GM12872 (cell line): Measurements from ENCODE around the gene CASKIN2.

Source experiments
- TF ChIP-seq, protein P1 (sequence below): IDR thresholded peaks from 3 replicates; pipeline ENCODE4 v1.5.1; 2011; ENCODE audit warnings: low read depth, mild to moderate bottlenecking, low read length, moderate library complexity; ENCODE audit not compliant: insufficient read depth

Gene CASKIN2

DNA sequence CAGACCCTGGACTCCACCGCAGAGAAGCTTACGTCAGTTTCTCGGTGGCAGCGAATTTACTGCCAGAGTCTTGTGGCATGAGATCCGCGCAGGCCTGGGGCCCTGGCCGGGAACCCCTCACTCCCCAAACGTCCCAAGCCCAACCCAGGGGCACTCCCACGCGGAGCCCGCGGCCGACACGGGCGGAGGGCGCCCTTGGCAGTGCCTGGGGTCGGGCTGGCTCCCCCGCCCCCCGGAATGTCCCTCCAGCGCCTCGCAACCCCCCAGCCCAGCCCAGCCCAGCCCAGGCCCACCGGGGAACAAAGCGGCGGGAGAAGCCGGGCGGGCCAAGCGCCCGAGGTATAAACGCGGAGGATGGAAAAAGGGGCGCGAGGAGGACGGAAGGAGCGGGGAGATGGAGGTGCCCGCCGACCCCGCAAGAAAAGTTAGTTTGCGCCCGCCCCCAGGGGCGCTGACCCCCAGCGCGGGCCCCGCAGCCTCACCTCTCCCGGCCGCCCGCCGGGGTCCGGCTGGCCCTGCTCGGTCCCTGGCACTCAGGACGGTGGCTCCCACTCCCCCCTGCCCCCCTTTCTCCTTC is 330 bp downstream of the CASKIN2 start:
- TF ChIP-seq, protein P1, sequence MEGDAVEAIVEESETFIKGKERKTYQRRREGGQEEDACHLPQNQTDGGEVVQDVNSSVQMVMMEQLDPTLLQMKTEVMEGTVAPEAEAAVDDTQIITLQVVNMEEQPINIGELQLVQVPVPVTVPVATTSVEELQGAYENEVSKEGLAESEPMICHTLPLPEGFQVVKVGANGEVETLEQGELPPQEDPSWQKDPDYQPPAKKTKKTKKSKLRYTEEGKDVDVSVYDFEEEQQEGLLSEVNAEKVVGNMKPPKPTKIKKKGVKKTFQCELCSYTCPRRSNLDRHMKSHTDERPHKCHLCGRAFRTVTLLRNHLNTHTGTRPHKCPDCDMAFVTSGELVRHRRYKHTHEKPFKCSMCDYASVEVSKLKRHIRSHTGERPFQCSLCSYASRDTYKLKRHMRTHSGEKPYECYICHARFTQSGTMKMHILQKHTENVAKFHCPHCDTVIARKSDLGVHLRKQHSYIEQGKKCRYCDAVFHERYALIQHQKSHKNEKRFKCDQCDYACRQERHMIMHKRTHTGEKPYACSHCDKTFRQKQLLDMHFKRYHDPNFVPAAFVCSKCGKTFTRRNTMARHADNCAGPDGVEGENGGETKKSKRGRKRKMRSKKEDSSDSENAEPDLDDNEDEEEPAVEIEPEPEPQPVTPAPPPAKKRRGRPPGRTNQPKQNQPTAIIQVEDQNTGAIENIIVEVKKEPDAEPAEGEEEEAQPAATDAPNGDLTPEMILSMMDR, result no peak

DNA sequence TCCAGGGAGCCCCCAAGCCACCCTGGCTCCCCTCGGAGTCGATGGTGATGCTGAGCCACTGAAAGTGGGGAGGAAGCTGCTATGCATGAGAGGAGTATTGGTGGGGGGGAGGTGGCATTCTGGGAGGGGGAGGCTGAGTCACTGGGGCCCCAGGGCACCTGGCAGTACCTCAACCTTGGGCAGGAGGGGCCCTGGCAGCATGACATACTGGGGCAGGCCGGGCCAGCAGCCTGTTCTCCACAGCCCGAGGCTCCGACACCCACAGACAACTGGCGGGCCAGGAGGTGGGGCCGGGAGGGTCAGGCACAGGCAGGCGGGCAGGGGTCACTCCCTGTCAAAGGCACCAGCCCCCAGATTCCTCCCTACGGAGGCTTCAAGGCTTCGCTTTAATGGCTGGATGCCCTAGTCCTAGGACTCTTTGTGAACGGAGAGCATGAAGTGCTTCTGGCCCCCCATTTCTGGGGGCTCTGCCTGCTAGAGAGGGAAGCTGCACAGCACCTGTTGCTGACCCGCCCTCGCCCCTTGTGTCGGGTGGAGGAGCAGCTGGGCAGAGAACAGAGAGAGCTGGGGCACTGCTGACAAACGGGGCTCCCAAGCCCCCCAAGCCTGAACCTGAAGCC is 928 bp downstream of the CASKIN2 start:
- TF ChIP-seq, protein P1, result no peak

DNA sequence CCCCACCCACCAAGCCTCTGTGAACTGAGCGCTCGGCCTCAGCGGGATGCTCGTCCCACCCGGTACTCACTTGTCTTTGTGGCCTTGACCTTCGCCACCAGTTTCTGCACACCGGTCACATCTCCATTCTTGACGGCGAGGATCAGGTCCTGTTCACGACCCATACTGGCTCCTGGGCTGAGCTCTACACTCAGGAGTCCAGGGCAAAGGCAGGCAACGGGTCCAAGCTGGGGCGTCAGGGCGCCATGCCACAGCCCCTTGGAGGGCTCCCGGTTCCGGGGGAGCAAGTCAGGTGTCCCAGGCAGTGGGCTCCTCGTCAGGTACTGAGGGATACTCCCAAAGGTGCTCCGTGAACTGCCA is 1.7 kb downstream of the CASKIN2 start:
- TF ChIP-seq, protein P1, result no peak

DNA sequence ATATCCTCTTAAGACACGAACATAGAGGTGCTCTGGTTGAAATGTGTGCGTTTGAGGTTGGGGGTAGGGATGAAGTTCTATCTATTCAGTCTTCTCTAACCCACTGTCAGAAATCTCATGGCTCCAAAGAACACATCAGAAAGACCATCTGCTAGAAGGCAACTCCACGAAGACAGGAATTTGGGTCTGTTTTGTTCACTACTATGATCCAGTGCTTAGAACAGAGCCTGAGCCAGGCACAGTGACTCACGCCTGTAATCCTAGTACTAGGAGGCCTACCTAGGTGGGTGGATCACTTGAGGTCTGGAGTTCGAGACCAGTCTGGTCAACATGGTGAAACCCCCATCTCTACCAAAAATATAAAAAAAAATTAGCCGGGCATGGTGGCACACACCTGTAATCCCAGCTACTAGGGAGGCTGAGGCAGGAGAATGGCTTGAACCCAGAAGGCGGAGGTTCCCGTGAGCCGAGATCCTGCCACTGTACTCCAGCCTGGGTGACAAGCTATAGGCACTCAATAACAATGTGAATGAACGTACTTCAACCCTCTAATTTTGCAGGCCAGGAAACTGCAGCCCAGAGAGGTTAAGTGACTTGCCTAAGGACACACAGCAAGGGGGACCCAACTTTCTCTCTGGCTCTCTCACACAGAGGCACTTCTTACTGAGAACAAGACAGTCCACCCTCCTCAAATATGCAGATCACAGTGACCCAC is 2.3 kb downstream of the CASKIN2 start:
- TF ChIP-seq, protein P1, result no peak

DNA sequence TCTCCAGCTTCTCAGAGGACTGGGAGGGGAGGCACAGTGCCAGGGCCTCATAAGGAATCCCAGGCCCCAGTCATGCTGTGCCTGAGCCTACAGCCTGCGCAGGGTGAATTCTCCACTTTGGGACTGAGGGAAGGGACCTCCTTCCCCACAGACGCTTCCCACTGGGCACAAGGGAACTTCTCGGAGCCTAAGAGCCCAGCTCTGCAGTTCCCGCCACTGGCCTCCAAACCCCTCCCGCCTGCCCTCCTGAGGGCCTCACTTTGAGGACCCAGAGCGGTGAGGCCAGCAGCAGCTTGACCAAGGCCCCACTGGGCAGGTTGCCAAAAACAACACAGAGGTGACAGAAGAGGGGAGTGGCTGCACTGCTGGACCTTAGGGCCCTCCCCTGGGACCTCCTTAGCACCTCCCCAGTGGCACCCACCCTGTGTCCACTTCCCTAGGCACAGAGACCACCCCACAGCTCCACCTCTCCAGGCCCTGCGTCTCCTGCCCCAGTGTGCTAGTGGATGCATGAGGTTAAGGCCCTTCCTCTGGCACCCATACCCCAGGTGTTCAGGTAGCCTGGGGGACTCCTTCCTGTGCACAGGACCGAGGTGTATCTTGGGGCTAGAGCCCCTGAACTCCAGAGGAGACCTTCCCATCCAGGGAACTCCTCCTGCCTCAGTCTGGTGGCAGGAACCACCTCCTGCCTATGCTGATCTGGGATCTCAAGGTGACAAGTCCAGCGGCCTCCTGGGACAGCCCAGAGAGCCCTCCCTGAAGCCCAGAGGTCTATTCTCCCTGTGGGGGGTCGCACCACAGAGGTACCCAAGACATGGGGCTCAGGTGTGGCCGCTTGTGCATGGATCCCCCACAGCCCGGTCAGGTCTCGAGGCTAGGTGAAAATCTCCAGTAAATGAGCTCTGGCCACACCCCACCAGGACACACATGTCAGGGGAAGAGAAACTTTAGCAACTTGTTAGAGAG is 3.4 kb downstream of the CASKIN2 start:
- TF ChIP-seq, protein P1, result no peak

DNA sequence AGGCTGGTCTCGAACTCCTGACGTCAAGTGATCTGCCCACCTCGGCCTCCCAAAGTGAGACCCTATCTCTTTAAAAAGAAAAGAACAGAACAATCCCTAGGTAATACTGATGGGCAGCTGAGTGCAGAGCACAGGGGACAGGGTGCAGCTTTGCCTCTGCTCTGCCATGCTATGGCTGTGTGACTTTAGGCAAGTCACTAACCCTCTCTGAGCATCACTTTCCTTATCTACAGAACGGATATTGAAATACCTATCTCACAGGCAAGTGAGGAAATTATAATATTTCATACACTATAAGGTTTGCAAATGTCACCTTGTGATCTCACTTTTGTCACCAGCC is 4.1 kb downstream of the CASKIN2 start:
- TF ChIP-seq, protein P1, result no peak
